Pons (tissue), 1 donor: Measurements from ENCODE around the gene RNF14.
"Not testable (repeated sequence)": the region's sequence is repeated elsewhere in the genome, so short reads cannot be mapped to it uniquely, and the experiment has no call there.

ENCODE experiments used
- DNase-seq: peaks from one replicate; pipeline ENCODE4 v3.0.0-alpha.2; 2016; ENCODE audit warnings: low spot score

RNF14 gene

DNA sequence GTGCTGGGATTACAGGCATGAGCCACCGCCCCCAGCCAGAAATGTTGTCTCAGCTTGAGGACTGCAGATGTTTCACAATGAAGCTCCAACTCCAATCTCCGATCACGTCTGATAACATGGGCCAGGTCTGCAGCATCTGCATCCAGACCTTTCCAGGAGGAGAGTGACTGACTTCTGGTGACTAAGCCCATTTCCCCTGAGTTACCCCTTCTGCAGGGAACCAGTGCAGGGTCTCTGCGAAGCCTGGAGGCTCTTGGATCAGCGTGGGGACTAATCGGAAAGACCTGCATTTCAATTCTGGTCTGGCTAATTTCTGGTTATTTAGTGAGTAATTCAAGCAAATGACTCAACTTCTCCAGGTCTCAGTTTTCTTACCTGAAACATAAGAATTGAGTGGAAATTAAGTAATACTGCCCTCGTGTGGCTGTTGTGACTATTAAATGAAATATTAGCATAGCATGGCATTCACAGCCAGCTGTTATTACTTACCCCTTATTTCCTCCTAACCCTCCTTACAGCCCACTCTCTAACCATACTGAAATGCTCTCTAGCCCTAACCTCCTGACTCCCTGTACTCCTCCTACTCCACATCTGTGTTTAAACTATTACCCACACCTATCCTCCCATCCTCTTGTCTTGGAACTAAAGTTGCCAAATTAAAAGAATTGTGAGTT lies 46.1 kb downstream of the RNF14 start:
- DNase-seq: peak; percentile 77

DNA sequence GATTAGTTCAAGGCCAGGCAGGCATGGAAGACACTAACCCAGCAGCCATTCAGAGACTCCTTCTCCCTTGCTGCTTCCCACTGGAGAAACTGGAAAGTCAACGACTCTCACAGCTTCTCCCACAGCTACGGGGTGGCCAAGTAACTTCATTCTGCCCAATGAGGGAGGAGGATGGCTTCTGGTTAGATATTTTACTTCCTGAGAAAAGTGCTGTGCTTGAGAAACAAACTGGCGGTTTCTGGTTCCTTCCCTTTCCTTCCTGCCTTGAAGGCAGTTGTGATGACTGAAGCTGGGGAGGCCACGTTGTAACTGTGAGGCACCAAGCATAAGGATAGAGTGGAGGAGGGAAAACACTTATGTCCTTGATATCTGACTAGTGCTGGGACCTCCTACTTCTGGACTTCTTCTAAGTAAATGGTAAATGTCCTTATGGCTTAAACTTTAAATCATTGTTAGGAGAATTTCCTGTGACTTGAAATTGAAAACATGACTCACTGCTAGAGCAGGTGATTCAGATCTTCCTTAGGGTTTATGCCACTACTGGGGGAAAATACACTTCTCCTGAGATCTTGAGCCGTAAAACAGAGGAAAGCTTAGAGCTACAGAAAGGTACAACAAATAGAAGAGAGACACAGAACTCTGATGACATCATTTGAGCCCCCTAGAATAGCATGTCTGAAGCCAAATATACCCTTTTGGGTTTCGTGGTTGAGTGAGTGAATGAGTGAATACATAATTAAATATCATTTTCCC lies 47.1 kb downstream of the RNF14 start:
- DNase-seq: peak; percentile 69

GRCh38 chr5:142016556-142016955 lies 47.7 kb downstream of the RNF14 start:
- no peak for DNase-seq

DNA sequence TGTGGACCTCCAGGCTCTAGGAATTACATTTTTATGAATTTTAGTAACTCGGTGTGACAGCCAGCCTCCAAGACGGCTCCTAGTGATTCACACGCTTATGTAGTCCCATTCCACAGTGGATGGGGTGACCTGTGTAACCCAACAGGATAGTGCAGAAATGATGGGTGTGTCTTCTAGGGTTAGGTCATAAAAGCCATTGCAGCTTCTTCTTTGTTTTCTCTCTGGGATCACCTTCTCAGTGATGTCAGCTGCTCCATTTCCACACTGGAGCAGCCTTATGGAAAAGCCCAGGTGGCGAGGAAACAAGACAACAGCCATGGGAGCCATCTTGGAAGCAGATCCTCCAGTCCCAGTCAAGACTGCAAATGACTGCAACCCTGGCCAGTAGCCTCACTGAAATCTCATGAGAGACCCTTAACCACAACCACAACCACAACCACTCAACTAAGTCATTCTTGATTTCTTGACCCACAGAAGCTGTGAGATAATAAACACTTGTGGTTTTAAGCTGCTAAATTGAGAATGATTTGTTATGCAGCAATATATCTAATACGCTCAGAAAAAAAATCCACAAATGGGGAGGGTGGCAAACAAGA lies 49.0 kb downstream of the RNF14 start:
- no peak for DNase-seq

DNA sequence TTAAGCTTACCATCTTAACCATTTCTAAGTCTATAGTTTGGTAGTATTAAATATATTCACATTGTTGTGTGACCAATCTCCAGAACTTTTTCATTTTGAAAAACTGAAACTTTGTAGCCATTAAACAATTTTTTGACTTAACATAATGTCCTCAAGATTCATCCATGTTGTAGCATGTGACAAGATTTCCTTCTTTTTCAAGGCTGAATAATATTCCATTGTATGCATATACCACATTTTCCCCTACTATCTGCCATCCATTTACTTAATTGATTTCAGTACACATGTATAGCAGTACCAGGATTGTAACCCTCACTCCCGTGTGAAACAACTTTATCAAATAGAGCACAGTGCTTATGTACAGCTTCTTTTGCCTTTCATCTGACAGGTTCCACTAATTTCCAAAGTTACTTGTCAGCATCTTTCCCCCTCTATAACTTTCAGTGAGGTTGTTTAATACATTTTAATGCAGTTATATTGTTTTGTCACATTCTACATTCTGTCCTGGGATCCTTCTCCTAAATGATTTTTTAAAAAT lies 51.3 kb downstream of the RNF14 start:
- no peak for DNase-seq

DNA sequence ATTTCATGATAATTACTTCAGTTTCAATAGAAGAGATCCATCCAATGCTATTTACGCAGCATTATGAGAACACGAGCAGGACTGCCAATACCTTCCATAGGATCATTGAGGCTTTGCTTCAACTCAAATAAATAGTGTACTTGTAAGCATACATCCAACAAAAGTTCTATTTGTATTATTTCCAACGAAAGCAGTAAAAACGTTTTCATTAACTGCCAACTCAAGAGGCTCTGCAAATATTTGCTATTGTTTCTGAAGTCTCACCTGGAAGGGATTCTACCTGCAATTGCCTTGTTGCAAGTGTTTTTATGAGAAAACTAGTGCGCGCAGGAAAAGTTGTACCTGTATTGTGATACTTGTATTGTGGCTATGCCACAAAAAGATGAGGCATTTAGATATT lies 54.9 kb downstream of the RNF14 start:
- no peak for DNase-seq

DNA sequence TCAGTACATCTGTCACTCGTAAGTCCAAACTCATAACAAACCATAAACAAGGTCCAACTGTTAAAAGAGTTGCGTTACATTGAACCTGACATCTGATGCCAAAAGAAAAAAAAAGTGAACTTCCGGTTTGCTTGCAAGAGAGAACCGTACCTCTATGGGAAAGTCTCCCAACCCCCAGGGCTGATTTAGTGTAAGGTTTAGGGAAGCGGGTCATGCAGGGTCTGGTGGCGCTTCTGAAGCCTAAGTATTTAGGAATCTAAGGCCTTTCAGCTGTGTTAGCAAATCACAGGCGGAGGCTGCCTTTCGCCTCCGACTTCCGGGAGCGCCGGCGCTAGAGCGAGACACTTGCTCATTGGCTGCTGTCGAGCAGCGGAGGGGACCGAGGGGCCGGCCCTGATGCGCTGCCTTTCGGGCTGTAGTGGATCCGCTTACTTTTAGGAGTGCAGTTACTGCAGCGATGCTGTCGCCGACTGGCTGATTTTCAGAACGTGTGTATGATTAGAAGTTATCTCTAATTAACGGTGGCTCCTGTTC lies 55.9 kb downstream of the RNF14 start:
- DNase-seq: peak; percentile 92

DNA sequence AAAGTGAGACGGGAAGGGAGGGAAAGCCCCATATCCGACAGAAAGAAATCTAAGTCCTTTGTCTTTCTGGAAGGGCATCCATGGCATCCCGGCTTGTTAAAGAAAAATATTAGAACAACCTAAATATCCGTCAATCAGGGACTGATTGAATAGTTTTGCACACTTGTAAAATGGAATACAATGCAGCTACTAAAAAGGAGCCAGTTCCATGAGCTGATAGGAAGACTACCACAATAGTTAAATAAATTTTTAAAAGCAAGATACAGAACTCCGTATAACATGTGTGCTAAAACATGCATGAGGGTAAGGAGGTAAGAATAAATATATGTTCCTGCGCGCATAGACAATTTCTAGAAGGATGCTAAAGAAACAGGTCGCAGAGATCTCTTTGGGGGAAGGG lies 56.7 kb downstream of the RNF14 start:
- DNase-seq: no peak

GRCh38 chr5:142032150-142032549 lies 63.2 kb downstream of the RNF14 start:
- DNase-seq: no peak

- DNase-seq: no peak
These were observed 64.1 kb downstream of the RNF14 start for GRCh38 chr5:142032747-142033631.

DNA sequence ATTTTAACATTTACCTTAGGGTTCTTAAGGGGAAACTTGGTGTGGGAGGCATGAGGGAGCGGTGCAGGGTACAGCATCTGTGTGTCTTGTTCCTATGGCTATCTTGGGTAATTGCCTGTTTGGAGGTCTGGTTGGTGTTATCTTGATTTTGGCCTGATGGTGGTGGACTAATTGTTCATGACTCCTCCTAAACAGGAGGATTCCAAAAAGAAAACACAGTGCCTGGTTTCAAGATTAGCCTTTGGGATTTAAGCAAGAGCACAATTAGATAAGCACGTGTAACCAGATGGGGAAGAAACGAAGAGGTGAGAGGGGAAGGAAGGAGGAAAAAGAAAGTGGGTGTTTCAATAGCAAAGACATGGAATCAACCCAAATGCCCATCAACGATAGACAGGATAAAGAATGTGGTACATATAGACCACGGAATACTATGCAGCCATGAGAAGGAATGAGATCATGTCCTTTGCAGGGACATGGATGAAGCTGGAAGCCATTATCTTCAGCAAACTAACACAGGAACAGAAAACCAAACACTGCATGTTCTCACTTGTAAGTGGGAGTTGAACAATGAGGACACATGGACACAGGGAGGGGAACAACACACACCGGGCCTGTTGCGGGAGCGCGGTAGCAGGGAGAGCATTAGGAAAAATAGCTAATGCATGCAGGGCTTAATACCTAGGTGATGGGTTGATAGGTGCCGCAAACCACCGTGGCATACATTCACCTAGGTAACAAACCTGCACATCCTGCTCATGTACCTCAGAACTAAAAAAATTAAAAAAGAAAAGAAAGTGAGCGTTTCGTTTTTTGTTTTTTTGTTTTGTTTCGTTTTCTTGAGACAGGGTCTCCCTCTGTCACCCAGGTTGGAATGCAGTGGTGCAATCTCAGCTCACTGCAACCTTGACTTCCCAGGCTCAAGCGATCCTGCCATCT lies 65.0 kb downstream of the RNF14 start:
- not testable (repeated sequence) for DNase-seq

DNA sequence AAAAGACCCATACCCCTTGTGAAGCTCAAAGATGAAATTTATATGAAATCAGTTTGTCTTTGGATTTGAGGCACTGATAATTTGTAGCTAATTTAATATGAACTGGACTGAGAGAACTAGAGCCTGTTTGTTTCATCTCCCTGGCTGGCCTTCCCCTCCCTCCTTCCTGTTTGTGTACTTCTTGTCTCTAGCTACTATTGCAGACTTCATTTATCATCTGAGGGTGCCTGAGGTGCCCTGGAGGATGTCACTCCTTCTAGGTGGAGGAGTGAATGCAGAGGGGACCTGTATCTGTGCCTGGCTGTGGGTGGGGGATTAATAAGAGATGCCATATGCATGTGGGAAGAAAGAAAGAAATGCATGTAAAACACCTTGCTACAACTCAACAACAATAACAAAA lies 66.1 kb downstream of the RNF14 start:
- DNase-seq: no peak

- DNase-seq: no peak
These were observed 68.0 kb downstream of the RNF14 start for GRCh38 chr5:142036918-142037317.

DNA sequence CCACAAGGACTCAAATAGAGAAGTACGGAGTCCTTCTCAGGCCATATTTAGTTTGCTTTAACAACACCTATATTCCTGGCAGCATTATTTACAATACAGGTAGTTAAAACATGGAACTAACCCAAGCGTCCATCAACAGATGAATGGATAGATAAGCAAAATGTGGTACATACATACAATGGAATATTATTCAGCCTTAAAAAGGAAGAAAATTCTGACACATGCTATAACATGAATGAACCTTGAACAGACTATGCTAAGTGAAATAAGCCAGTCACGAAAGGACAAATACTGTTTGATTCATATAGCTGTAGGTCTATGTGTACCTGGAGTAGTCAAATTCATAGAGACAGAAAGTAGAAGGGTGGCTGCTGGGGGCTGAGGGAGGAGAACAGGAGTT lies 68.7 kb downstream of the RNF14 start:
- DNase-seq: not testable (repeated sequence)

DNA sequence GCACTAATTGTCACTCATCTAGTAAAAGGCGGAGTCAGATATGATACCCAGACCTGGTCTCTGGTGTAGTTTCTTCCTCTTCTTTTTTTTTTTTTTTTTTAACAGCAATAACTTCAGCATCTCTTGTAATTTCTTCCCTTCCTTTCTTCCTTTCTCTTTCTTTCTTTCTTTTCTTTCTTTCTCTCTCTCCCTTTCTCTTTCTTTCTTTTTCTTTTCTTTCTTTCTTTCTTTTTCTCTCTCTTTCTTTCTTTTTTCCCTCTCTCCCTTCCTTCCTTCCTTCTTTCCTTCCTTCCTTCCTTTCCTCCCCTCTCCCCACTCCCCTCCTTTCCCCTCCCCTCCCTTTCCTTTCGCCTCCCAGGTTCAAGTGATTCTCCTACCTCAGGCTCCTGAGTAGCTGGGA lies 69.8 kb downstream of the RNF14 start:
- DNase-seq: no peak
